Esophagus squamous epithelium (tissue), 5 donors: Measurements from ENCODE around the gene CCND2. TPM values are rescaled to one million over a fixed set of nuclear protein-coding genes. Genes with fewer than 3 reads are reported as not detected.
A peak's percentile ranks its signal among the peaks of the same experiment; 100 is the strongest.

Experiments used
- DNase-seq: peaks from one replicate; lab custom pipeline; 2025; lab: John Stamatoyannopoulos, UW
- H3K27ac ChIP-seq, 4 donors: fragments of 200-600 bp; sonication (generic); one replicate each; pipeline ENCODE4 v1.5.1; 2016 to 2019; ENCODE audit warnings: mild to moderate bottlenecking in 1 of 4
- H3K27me3 ChIP-seq, 4 donors: fragments of 200-600 bp; sonication (generic); 1 replicate in 3 of 4; 2 replicates in 1 of 4; pipeline versions ENCODE4 v1.5.1 to v1.6.0; 2017 to 2021; ENCODE audit warnings: antibody characterized with exemption in 1 of 4
- H3K36me3 ChIP-seq, 3 donors: fragments of 200-600 bp; sonication (generic); one replicate each; pipeline ENCODE4 v1.5.1; 2016 to 2019
- H3K4me1 ChIP-seq, 3 donors: fragments of 200-600 bp; sonication (generic); one replicate each; pipeline ENCODE4 v1.5.1; 2017 to 2019
- H3K4me3 ChIP-seq, 4 donors: fragments of 200-600 bp; sonication (generic); 1 replicate in 3 of 4; 2 replicates in 1 of 4; pipeline ENCODE4 v1.5.1; 2016 to 2019; ENCODE audit warnings: mild to moderate bottlenecking in 2 of 4, moderate library complexity in 1 of 4
- H3K9me3 ChIP-seq, 3 donors: fragments of 200-600 bp; sonication (generic); one replicate each; pipeline ENCODE4 v1.5.1; 2016 to 2019
- POLR2A ChIP-seq, 4 donors: fragments of 450-650 bp; IDR thresholded peaks; one replicate each; pipeline ENCODE4 v1.6.1; 2017; ENCODE audit warnings: antibody characterized with exemption in 4 of 4, mild to moderate bottlenecking in 4 of 4, moderate library complexity in 3 of 4
- WGBS, 2 donors: methylation state at CpG; one replicate each; pipeline ENCODE4 v1.1.5; 2018; 5-methylcytosine and 5-hydroxymethylcytosine counted together
- intact Hi-C: fragments of 100-400 bp; cut with DNase I; formaldehyde crosslinking; loops from one replicate; pipeline ENCODE4 v1.15.0; 2022
- total RNA-seq, 4 donors: library from RNA; depleted of rRNA; stranded (reverse); fragments of >200 nt; gene quantifications; one replicate each; pipeline ENCODE4 v1.1.0, GENCODE V29; 2016
- TF ChIP-seq, protein P1 (sequence below), 6 experiments: fragments of 450-650 bp in 4 of 6; fragments of 200-600 bp in 2 of 6; sonication (generic) in 2 of 6; IDR thresholded peaks; one replicate each; pipeline ENCODE4 v1.5.1; 2016 to 2019; ENCODE audit warnings: antibody characterized with exemption in 6 of 6, mild to moderate bottlenecking in 4 of 6, moderate library complexity in 4 of 6
- donor health status: DM: yes; HTN: yes; CAD: no.

CCND2 gene
- total RNA-seq, 4 donors from 2014 or later, result 13.9 to 49.8 (median 35.9) TPM

- Histone ChIP-seq H3K27ac (peak overlapping the region in 3 of 4 donors; percentile 39 to 61 (median 44)), H3K27me3 (no peaks in the 10 kb centered on the region), H3K4me3 (no peak overlapping the region), H3K4me1 (peaks cover 0 to 55% (median 18%) of the 10 kb centered on the region in 3 donors), H3K36me3 (peaks cover 0 to 66% (median 16%) of the 10 kb centered on the region in 3 donors), H3K9me3 (no peaks in the 10 kb centered on the region)
- TF ChIP-seq, protein P1, sequence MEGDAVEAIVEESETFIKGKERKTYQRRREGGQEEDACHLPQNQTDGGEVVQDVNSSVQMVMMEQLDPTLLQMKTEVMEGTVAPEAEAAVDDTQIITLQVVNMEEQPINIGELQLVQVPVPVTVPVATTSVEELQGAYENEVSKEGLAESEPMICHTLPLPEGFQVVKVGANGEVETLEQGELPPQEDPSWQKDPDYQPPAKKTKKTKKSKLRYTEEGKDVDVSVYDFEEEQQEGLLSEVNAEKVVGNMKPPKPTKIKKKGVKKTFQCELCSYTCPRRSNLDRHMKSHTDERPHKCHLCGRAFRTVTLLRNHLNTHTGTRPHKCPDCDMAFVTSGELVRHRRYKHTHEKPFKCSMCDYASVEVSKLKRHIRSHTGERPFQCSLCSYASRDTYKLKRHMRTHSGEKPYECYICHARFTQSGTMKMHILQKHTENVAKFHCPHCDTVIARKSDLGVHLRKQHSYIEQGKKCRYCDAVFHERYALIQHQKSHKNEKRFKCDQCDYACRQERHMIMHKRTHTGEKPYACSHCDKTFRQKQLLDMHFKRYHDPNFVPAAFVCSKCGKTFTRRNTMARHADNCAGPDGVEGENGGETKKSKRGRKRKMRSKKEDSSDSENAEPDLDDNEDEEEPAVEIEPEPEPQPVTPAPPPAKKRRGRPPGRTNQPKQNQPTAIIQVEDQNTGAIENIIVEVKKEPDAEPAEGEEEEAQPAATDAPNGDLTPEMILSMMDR (IDR thresholded peaks at IDR 0.05), result no peak
- TF ChIP-seq POLR2A (IDR thresholded peaks at IDR 0.05), result no peak
- WGBS, 2 donors, result 71 to 73% methylated on average over 14 of the region's 14 CpGs
- intact Hi-C loops, result no loop called here
- no peak for DNase-seq
Measured at GRCh38 chr12:4293299-4293965, 19.9 kb downstream of the CCND2 start.

DNA sequence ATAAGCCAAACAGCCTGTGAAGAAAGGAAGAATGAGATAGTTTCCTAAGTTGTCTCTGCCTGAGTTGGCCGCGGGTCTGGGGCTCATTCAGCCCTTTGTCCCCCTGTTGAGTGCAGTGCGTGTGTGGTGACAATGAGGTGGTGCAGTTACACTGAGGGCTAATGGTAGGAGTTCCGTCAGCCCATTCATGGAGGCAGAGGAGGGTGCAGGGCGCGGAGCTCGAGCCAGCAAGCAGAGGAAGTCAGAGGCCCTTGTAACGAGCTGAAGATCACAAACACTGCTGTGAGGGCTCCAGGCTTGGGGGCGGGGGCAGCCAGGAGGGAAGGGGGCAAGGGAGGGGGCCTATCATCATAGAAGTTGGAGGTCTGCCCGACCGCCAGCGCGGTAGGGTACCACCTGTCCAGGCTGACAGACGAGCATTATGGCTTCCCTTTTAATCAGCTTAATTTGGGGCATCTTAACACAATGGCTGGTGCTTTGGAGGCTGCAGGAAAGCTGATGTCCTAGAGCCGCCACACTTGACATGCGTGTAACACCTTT is 20.5 kb downstream of the CCND2 start:
- no peak for DNase-seq
- Histone ChIP-seq H3K9me3 (no peaks in the 10 kb centered on the region), H3K27ac (peak overlapping the region in 3 of 4 donors; percentile 39 to 61 (median 44)), H3K36me3 (peaks cover 0 to 66% (median 14%) of the 10 kb centered on the region in 3 donors), H3K27me3 (no peaks in the 10 kb centered on the region), H3K4me3 (peak overlapping the region in 1 of 4 donors; percentile 8), H3K4me1 (peaks cover 0 to 49% (median 18%) of the 10 kb centered on the region in 3 donors)
- intact Hi-C loops, result no loop called here
- TF ChIP-seq, protein P1 (IDR thresholded peaks at IDR 0.05), result no peak
- no peak for TF ChIP-seq POLR2A (IDR thresholded peaks at IDR 0.05)
- WGBS, 2 donors, result 73 to 75% methylated on average over 15 to 16 of the region's 16 CpGs

- intact Hi-C loops, result no loop called here
- Histone ChIP-seq H3K27me3 (no peaks in the 10 kb centered on the region), H3K4me1 (peaks cover 0 to 31% (median 15%) of the 10 kb centered on the region in 3 donors), H3K4me3 (no peak overlapping the region), H3K27ac (peak overlapping the region in 1 of 4 donors; percentile 38), H3K9me3 (no peaks in the 10 kb centered on the region), H3K36me3 (peaks cover 0 to 73% (median 4%) of the 10 kb centered on the region in 3 donors)
- 62 to 67% methylated on average over 6 of the region's 6 CpGs for WGBS, 2 donors
- no peak for TF ChIP-seq POLR2A (IDR thresholded peaks at IDR 0.05)
- TF ChIP-seq, protein P1 (IDR thresholded peaks at IDR 0.05), result no peak
- no peak for DNase-seq
Measured at GRCh38 chr12:4296751-4297150, 23.2 kb downstream of the CCND2 start.

GRCh38 chr12:4297617-4298016 is 24.1 kb downstream of the CCND2 start:
- no peak for DNase-seq
- Histone ChIP-seq H3K27me3 (no peaks in the 10 kb centered on the region), H3K4me1 (peaks cover 0 to 22% (median 10%) of the 10 kb centered on the region in 3 donors), H3K36me3 (peaks cover 0 to 82% (median 12%) of the 10 kb centered on the region in 3 donors), H3K27ac (no peak overlapping the region), H3K4me3 (no peak overlapping the region), H3K9me3 (no peaks in the 10 kb centered on the region)
- intact Hi-C loops, result no loop called here
- WGBS, 2 donors, result 89 to 92% methylated on average over 13 of the region's 13 CpGs
- TF ChIP-seq, protein P1 (IDR thresholded peaks at IDR 0.05), result no peak
- no peak for TF ChIP-seq POLR2A (IDR thresholded peaks at IDR 0.05)

- TF ChIP-seq, protein P1 (IDR thresholded peaks at IDR 0.05), result no peak
- TF ChIP-seq POLR2A (IDR thresholded peaks at IDR 0.05), result no peak
- DNase-seq, result no peak
- Histone ChIP-seq H3K27me3 (no peaks in the 10 kb centered on the region), H3K4me3 (no peak overlapping the region), H3K36me3 (peaks cover 0 to 91% (median 12%) of the 10 kb centered on the region in 3 donors), H3K9me3 (no peaks in the 10 kb centered on the region), H3K27ac (peak overlapping the region in 1 of 4 donors; percentile 44), H3K4me1 (peaks cover 0 to 15% (median 0%) of the 10 kb centered on the region in 3 donors)
- WGBS, 2 donors, result 80 to 84% methylated on average over 5 of the region's 5 CpGs
- intact Hi-C loops, result no loop called here
Measured at GRCh38 chr12:4300883-4301282, 27.3 kb downstream of the CCND2 start.
